Dedifferentiated amniotic fluid mesenchymal stem cell (primary cell): ENCODE data around the gene ZC3H7B.
A peak's percentile ranks its signal among the peaks of the same experiment; 100 is the strongest.
"Not testable (repeated sequence)": the region's sequence is repeated elsewhere in the genome, so short reads cannot be mapped to it uniquely, and the experiment has no call there.

Experiments
- DNase-seq: peaks from one replicate; pipeline ENCODE4 v3.0.0-alpha.2; 2016; ENCODE audit errors: extremely low spot score

ZC3H7B gene

GRCh38 chr22:41286639-41287091, 14.7 kb upstream of the ZC3H7B start:
- DNase-seq: no peak

GRCh38 chr22:41288245-41288946, 12.9 kb upstream of the ZC3H7B start:
- peak; percentile 58 for DNase-seq

GRCh38 chr22:41289671-41290070, 11.7 kb upstream of the ZC3H7B start:
- DNase-seq: no peak

DNA sequence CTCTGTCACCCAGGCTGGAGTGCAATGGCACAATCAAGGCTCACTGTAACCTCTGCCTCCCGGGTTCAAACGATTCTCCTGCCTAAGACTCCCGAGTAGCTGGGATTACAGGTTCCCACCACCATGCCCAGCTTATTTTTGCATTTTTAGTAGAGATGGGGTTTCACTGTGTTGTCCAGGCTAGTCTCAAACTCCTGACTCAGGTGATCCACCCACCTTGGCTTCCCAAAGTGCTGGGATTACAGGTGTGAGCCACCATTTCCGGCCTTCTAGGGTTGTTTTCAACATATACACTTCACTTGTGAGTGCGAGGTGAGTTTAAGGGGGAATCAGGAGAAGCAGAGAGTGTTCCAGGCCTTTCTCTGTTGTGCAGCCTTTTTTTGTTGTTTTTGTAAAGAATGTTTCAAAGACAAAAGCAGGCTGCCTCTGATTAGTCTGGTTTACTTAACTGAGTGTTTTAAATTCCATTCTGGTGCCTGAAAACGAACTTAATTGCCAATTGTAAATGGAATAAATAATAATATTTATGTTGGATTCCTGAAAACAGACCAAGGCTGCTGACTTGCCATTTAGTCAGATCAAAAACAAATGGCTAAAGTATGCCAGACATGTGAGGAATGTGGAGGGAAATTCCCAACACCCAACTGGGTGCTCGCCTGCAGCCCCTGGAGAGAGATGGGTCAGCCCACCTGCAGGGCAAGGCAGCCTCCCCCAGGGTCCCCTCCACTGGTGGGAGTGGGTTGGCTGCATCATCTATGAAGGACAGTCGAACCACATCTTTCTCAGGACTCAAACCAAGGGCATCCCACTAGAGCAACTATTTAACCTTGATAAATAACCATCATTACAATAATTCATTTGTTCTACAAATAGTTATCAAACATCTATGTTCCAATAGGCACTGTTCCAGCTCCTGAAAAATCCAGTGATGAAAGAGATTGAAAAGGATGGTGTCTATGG, 10.8 kb upstream of the ZC3H7B start:
- peak; percentile 59 for DNase-seq

DNA sequence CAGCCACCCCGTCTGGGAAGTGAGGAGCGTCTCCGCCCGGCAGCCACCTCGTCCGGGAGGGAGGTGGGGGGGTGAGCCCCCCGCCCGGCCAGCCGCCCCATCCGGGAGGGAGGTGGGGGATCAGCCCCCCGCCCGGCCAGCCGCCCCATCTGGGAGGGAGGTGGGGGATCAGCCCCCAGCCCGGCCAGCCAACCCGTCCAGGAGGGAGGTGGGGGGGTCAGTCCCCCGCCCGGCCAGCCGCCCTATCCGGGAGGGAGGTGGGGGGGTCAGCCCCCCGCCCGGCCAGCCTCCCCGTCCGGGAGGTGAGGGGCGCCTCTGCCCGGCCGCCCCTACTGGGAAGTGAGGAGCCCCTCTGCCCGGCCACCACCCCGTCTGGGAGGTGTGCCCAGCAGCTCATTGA, 6.5 kb upstream of the ZC3H7B start:
- not testable (repeated sequence) for DNase-seq

DNA sequence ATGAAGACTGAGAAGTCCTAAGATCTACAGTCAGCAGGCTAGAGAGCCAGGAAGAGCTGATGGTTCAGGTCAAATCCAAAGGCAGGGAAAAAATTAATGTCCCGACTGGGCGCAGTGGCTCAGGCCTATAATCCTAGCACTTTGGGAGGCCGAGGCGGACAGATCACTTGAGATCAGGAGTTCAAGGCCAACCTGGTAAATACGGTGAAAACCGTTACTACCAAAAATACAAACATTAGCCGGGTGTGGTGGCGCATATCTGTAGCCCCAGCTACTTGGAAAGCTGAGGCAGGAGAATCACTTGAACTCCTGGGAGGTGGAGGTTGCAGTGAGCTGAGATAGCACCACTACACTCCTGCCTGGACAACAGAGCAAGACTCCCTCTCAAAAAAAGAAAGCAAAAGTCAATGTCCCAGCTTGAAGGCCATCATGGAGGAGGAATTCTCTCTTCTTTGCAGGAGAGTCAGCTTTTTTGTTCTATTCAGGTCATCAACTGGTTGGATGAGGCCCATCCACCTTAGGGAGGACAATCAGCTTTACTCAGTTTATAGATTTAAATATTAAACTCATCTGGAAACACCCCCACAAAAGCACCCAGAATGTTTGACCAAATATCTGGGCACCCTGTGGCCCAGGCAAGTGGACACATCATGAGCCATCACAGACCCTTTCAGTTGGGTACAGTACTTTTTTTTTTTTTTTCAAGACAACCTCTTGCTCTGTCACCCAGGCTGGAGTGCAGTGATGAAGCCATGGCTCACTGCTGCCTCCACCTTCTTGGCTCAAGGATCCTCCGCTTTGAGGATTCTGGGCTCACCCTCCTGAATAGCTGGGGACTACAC, 4.3 kb upstream of the ZC3H7B start:
- no peak for DNase-seq

DNA sequence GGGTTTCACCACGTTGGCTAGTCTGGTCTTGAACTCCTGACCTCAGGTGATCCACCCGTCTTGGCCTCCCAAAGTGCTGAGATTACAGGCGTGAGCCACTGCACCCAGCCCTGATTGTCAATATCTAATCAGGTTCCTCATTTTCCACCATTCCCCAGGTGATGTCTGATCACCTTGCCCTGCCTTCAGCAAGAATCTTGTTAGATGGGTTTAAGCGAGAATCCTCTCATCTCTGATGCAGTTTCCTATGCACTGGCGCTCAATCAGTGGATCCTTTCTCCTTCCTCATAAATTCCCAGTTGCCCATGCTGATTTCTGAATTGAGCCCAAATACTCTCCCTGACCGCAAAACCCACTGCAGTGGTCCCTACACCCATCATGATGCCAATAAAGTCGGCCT, 664 bp upstream of the ZC3H7B start:
- DNase-seq: no peak

GRCh38 chr22:41302021-41302767, 869 bp downstream of the ZC3H7B start:
- no peak for DNase-seq

GRCh38 chr22:41302811-41303210, 1.5 kb downstream of the ZC3H7B start:
- DNase-seq: no peak

GRCh38 chr22:41305646-41306045, 4.3 kb downstream of the ZC3H7B start:
- no peak for DNase-seq

- DNase-seq: no peak
Measured at GRCh38 chr22:41308054-41308453, 6.7 kb downstream of the ZC3H7B start.

- no peak for DNase-seq
Measured at GRCh38 chr22:41308544-41308947, 7.2 kb downstream of the ZC3H7B start.

DNA sequence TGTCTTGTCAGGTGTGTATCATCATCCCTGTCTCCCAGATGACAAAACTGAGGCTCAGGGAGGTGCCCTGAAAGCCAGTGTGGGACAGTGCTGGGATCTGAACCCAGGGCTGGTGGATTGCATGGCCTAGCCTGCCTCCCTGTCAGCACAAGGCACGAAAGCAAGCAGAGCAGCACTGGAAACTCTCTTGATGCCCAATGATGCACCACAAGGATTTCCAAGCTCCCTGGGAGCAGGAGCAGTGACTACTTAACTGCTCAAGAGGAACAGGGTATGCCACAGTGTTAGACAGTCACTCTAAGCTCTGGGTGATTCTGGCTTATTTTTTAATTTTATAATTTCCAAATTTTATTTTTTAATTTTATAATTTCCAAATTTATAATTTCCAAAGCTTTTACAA, 9.0 kb downstream of the ZC3H7B start:
- no peak for DNase-seq

DNA sequence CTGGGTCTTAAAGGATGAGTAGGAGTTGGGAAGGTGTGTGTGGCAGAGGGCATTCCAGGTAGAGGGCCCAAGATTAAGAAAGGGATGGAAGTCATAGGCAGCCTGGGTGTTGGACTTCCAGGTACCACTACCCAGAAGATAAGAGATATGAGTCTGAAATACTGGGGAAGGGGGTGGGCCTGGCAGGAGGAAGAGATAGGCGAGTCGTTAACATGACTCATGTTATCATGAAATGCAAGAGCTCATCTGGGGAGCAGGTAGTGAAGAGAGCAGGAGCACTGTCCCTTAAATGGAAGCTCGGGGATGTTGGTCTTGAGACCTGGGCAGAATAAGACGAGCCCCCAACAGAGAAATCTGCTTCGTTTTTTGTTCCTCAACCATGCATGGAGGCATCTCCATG, 10.2 kb downstream of the ZC3H7B start:
- DNase-seq: no peak

- no peak for DNase-seq
Measured at GRCh38 chr22:41314821-41315220, 13.5 kb downstream of the ZC3H7B start.

- DNase-seq: no peak
Measured at GRCh38 chr22:41315586-41315985, 14.3 kb downstream of the ZC3H7B start.

DNA sequence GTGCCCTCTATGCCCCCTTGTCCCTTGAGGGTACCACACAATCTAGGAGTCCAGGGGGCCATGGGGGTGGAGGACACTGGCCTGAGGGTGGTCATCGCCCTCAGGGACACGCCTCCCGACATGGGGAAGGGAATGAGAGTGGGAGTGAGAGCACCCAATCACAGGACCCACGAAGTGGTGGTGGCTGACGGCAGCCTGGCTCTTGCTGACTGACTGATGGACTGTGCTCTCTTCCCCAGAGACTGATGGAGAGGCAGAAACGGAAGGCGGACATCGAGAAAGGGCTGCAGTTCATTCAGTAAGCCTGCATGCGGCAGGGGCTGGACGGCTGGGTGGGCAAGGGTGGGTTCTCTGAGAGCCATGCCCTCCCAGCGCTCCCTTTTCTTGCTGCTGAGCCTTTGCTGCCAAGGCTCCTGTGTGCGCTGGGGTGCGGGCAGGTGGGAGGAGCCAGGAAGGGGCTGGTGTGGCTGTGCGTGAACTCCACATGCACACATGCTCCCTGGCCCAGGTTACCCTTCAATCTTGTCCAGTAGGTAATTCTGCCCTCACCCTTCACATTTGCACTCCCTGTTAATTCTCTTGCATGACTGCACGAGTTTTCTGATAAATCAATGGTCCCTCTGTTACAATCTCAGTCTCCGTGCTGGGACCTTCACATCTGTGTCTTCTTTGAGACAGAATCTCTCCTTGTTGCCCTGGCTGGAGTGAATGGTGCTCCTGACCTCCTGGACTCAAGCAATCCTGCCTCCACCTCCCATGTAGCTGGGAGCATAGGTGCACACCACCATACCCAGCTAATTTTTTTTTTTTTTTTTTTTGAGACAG, 19.3 kb downstream of the ZC3H7B start:
- DNase-seq: no peak

DNA sequence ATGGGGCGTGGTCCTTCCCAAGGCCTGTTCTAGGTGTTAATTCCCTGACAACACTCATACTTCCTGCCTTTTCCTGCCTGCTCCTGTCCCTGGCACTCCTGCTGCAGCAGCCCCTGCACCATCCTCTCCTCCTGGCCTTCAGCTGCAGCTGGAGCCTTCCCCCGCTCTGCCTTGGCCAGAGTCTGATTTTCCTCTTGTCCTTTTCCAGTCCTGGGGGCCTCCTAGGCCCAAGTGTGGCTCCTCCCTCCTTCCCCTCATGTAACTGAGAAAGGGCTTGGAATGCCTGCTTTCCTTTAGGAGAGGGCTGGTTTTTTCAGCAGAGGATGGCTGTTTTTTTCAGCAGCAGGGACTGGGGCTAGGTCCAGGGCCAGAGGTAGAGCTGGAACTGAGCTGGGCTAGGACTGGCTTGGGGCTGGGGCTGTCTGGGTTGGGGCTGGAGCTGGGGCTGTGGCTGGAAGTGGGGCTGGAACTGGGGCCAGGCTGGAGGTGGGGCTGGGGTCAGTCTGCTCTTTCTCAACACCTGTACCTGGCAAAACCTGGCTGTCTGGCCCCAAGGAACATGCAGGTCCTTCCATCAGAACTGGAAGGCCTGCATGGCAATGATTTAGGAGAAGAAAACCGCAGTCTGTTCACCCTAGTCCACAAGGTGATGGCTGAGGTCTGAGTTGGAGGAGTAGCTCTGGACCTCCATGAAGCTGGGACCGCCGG, 23.6 kb downstream of the ZC3H7B start:
- no peak for DNase-seq

GRCh38 chr22:41327124-41327523, 25.8 kb downstream of the ZC3H7B start:
- no peak for DNase-seq

GRCh38 chr22:41330169-41330568, 28.8 kb downstream of the ZC3H7B start:
- no peak for DNase-seq
